ENCODE measurements around the gene ACAP2.
A peak's percentile ranks its signal among the peaks of the same experiment; 100 is the strongest.

ACAP2 gene

GRCh38 chr3:195258449-195259153 is 184.2 kb downstream of the ACAP2 start:
- peak in 1 of 2 donors; percentile 23 for DNase-seq

- no peak for DNase-seq
These were observed 185.1 kb downstream of the ACAP2 start for GRCh38 chr3:195257454-195258448.

GRCh38 chr3:195256639-195257453 is 186.0 kb downstream of the ACAP2 start:
- DNase-seq = no peak

- no peak for DNase-seq
These were observed 187.0 kb downstream of the ACAP2 start for GRCh38 chr3:195255571-195256501.

- DNase-seq = no peak
These were observed 187.7 kb downstream of the ACAP2 start for GRCh38 chr3:195255176-195255500.

DNA sequence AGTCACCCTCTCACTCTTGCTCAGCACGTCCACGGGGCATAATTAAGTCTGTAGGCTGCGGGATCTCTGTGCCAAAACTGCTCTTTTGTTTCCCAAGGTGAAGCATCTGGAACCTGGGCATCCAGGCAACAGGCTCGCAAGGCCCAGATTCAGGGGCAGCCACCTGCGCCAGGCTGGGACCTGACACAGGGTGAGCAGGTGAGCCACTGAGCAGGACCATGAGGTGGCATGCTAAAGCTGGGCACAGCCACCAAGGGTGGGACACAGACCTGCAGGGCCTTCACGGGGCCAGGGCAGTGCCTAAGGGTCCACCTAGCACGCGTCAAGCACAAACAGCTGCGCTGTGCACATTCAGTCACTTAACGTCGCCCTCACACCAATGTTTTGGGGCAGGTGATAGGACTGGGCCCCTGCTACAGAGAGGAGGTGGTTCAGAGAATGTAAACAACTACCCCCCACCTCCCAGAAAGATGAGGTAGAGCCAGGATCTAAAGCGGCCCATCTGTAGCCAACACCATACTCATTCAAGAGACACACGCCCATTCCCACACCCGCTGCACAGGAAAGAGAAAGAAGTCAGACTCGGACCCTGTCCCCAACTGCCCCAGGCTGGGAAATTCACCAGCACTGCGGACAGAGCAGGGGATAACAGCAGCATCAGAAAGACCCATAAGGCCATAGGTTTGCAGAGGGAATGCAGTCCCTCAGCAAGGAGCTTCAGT is 188.2 kb downstream of the ACAP2 start:
- no peak for DNase-seq

DNA sequence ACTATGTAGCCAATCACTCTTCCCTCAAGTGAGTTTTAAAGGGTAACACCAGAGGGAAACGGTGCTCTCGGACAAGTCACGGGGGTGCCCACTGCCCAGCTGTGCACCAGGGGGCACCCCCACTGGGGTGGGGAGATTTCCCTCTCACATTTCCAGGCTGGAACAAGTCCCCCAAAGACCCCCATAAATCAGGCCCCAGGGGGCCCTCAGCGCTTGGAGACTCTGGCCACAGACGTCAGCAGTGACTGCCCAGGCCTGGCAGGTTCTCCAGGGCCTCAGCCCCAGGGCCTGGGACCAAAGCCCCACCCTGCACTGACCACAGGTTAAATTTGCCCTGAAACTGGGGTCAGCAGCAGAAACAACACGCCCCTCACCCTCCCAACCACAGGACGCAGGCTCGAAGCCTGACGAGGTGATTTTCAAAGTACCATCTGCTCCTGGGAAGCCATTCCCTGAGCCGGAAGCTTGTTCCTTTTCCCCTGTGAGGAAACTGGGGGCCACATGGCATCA is 188.8 kb downstream of the ACAP2 start:
- DNase-seq = no peak

- DNase-seq = no peak
These were observed 191.3 kb downstream of the ACAP2 start for GRCh38 chr3:195251336-195252065.

DNA sequence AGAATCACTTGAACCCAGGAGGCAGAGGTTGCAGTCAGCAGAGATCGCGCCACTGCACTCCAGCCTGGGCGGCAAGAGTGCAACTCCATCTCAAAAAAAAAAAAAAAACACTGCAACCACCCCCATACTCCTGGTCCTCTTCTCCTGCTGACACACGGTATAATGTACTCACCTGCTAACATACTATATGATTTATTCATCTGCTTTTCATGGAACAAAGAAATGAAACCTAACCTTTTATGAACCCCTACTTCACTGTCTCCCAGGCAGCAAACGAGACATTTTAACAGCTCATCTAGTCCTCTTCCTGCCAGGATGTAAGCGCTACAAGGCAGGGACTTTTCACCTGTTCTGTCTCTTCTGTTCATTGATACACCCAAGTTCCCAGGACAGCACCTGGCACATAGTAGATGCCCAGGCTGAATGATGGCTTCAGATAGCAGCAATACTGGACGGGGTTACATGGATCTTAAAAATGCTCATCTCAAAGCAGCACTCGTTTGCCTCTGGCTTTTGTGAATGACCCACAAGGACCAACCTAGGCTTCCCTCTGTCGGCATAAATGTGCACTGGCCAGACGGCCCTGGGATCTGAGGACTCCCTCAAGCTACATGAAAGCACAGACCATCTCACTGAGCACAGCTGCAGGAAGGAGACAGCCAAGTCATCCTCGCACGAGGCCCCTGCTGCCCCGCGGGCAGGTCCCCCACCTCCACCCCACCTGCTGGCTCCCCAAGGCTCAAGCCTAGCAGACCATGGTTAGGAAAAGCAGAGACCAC is 192.2 kb downstream of the ACAP2 start:
- DNase-seq = no peak

- no peak for DNase-seq
These were observed 192.9 kb downstream of the ACAP2 start for GRCh38 chr3:195249858-195250464.

DNA sequence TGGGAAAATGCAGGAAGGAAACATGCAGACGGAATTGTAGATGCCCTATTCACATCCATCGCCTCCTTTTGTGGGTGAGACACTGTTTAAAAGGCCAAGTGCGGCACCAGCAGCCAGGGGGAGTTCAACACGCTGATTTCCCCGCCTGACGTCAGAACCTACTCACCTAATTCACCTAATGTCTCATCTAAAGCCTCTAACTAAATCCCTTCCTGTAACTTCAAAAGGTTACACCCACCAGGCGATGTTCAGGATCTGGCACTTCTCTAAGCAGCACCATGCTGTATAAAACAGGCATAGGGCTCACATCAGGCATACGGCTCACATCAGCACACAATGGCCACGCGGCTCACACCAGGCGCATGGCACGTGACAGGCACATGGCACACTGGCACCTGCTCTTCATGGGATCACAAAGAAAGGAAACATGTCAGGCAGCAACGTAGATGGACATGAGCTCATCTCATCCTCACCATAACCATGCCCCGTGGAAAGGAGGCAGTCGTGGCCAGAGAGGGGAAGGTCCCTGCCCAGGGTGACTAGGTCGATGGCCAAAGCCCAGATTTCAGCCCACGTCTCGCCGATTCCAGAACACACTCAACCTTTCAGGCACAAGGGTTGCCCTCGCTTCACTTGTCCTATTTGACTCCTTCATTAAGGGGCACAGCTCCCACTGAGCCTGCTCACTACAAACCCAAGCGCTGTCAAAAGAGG is 193.6 kb downstream of the ACAP2 start:
- DNase-seq = no peak

- DNase-seq = no peak
These were observed 194.5 kb downstream of the ACAP2 start for GRCh38 chr3:195248281-195248680.

DNA sequence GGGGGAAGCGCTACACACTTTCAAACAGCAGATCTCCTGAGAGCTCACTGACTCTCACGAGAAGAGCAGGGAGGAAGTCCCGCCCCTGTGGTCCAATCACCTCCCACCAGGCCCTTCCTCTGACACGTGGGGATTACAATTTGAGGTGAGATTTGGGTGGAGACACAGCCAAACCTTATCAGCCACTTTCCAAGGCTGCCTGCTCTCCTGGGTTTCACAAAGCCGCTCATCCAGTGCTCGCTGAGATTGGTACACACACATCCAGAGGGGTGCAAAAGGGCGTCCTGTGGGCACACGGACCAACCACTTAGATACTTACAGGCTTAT is 195.0 kb downstream of the ACAP2 start:
- no peak for DNase-seq

GRCh38 chr3:195247086-195247862 is 195.5 kb downstream of the ACAP2 start:
- no peak for DNase-seq

DNA sequence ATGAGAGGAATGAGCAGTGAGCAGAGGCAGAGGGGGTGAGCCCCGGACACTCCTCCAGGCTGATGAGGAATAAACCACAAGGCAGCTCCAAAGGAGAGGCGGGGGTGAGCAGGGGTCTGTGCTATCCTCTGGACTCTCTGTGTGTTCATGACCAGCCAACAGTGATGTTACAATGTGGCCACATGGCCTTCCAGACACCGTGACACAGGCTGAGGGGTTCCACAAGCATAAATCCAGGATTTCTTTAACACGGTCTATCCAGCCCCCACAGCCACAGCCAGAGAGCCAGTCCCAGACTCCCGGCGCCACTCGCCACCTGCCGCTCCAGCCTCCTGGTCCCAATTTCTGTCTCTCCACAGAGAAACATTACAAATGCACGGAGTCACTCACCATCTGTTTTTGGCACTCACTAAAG is 196.2 kb downstream of the ACAP2 start:
- DNase-seq = no peak

DNA sequence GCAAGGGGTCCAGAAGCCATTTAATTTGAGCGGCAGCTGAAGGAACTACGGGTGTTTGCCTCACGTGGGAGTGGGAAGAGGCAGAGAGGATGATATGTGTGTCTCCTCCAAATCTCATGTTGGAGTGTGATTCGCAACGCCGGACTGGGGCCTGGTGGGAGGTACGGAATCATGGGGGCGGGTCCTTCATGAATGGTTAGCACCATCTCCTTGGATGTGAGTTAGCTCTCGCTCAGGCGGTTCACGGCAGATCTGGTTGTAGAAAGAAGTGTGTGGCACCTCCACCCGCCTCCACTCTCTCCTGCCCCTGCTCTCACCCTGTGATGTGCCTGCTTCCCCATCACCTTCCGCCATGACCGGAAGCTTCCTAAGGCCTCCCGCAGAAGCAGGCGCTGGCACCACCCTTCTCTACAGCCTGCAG is 197.3 kb downstream of the ACAP2 start:
- no peak for DNase-seq

GRCh38 chr3:195241592-195242355 is 201.0 kb downstream of the ACAP2 start:
- no peak for DNase-seq

Data from CD4-positive, alpha-beta T cell treated with Interleukin-4 for 1 hour (primary cell).